ENCODE data around the gene CCDC127. TPM values are rescaled to one million over a fixed set of nuclear protein-coding genes. Genes with fewer than 3 reads are reported as not detected.

Gene CCDC127
- total RNA-seq, 4 donors from 2014 or later: 4.1 to 9.0 (median 7.2) TPM

DNA sequence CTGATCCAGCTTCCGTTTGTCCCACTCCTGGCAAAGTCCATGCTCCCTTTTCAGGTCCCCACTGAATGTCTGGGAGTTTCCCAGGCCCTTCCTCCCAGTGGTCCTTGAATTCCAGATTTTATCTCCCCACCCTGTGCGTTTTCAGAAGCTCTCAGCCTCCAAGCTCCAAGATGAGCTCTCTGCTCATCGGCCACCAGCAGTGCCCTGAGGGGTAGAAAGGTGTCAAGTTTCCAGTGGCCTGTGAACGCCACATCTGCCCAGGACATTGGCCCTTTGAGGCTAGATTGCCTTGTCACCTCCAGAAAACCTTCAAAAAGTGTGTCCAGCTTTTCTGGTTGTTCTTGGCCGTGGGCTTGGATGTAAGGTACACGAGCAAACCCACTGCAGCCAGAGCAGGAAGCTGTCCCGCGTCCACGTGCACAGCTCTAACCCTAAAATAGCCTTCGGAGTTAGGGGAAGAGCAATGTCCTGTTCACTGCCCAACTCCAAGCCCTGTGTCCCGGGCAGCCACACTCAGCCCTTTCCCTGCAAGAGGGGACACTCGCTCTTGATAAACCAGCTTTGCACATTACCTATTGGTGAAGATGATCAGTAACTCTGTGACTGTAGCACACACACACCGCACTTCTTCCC is 37.6 kb downstream of the CCDC127 start:
- Histone ChIP-seq H3K9me3 (no peaks in the 10 kb centered on the region), H3K27ac (no peak overlapping the region), H3K27me3 (no peaks in the 10 kb centered on the region), H3K36me3 (no peaks in the 10 kb centered on the region), H3K4me3 (no peak overlapping the region), H3K4me1 (no peaks in the 10 kb centered on the region)
- DNase-seq: no peak
- no peak for TF ChIP-seq POLR2A (IDR thresholded peaks at IDR 0.05)
- TF ChIP-seq, protein P1, sequence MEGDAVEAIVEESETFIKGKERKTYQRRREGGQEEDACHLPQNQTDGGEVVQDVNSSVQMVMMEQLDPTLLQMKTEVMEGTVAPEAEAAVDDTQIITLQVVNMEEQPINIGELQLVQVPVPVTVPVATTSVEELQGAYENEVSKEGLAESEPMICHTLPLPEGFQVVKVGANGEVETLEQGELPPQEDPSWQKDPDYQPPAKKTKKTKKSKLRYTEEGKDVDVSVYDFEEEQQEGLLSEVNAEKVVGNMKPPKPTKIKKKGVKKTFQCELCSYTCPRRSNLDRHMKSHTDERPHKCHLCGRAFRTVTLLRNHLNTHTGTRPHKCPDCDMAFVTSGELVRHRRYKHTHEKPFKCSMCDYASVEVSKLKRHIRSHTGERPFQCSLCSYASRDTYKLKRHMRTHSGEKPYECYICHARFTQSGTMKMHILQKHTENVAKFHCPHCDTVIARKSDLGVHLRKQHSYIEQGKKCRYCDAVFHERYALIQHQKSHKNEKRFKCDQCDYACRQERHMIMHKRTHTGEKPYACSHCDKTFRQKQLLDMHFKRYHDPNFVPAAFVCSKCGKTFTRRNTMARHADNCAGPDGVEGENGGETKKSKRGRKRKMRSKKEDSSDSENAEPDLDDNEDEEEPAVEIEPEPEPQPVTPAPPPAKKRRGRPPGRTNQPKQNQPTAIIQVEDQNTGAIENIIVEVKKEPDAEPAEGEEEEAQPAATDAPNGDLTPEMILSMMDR (IDR thresholded peaks at IDR 0.05): no peak

DNA sequence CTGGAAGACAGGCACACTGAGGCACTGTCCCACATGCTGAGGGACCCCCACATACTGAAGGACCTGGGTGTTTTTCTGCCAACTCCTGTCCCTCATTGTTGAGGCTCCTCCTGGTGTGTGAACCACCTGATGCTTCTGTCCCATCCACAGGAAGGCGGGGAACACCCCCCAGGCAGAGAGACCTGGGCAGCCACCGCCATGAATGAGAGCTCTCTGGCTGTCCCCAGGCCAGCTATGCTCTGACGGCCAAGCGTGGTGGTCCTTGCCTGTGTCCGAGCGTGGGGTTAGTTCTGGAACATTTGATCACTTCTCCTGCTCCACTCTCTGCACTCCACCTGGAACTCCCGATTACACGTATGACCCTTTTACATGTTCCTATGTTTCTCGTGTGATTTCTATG is 38.6 kb downstream of the CCDC127 start:
- Histone ChIP-seq H3K9me3 (no peaks in the 10 kb centered on the region), H3K27ac (no peak overlapping the region), H3K4me3 (no peak overlapping the region), H3K27me3 (no peaks in the 10 kb centered on the region), H3K36me3 (no peaks in the 10 kb centered on the region), H3K4me1 (no peaks in the 10 kb centered on the region)
- TF ChIP-seq, protein P1 (IDR thresholded peaks at IDR 0.05): no peak
- no peak for TF ChIP-seq POLR2A (IDR thresholded peaks at IDR 0.05)
- DNase-seq: no peak

DNA sequence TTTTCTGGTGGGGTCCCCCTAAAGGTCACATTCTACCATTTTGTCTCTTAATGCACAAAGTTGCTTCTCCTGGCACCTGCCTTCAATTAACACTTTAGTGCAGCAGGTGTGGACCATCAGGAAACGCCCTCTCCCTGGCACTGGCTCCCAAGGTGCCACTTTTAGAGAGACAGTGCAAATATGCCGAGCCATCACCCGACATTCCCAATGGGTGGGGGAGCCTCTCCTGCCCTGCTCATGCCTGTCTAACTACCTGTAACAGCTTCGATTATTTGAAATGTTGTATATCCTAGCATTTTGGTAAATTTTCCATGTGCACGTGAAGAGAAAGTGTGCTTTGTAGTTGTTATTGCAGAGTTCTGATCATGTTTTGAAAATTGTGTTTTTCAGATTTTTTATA is 39.8 kb downstream of the CCDC127 start:
- no peak for DNase-seq
- Histone ChIP-seq H3K4me3 (no peak overlapping the region), H3K4me1 (no peaks in the 10 kb centered on the region), H3K27me3 (no peaks in the 10 kb centered on the region), H3K27ac (no peak overlapping the region), H3K36me3 (no peaks in the 10 kb centered on the region), H3K9me3 (no peaks in the 10 kb centered on the region)
- TF ChIP-seq, protein P1 (IDR thresholded peaks at IDR 0.05): no peak
- TF ChIP-seq POLR2A (IDR thresholded peaks at IDR 0.05): no peak

DNA sequence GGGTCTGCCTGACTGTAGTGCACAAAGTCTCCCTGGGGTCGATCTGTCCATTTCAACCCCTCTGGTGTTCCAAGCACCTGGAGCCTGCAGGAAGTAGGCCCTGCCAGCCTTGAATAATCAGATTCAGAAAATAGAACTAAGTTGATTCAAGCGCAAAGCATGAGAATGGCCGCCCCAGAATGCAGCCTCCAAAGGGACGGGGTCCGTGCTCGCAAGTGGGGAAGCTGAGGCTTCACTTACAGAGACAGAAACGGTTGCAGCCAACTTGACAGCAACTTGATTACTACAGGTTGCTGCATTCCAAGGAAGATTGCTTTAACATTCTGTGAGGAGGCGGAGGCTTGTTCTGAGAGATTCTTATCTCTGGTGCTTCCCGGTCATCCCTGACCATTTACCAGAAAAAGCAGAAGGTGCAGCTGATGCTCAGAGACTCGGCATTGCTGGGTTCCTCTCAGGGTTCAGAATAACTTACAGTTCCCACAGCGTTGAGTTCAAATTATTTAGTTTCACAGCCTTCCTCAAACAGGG is 41.6 kb downstream of the CCDC127 start:
- Histone ChIP-seq H3K4me1 (no peaks in the 10 kb centered on the region), H3K36me3 (no peaks in the 10 kb centered on the region), H3K27ac (no peak overlapping the region), H3K27me3 (no peaks in the 10 kb centered on the region), H3K4me3 (no peak overlapping the region), H3K9me3 (no peaks in the 10 kb centered on the region)
- DNase-seq: no peak
- TF ChIP-seq, protein P1 (IDR thresholded peaks at IDR 0.05): no peak
- no peak for TF ChIP-seq POLR2A (IDR thresholded peaks at IDR 0.05)

DNA sequence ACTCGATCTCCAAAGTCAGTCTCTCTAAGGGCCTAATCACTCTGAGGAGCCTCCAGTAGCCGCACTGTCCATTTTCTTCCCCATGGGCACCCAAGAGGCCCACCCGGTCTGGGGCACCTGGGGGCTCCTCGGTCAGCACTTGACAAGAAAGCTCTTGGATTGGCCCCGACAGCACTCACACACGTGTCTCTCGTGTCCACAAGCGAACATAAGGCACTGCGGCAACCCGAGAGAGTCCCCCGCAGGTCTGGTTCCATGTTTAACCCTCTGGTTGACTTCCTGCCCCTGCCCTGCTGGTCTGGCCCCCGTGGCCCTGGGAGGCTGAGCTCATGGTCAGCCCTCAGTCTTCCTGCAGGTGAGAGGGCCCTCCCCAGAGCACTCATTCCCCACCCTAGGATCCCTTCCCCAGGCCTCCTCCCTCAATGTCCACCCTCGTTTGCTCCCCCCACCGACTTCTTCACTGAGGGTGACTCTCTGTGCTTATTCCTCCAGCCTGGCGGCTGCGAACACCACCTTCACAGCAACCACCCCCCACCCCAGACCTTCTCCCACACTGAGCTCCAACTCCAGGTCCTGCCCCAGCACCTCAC is 43.0 kb downstream of the CCDC127 start:
- Histone ChIP-seq H3K36me3 (no peaks in the 10 kb centered on the region), H3K4me3 (no peak overlapping the region), H3K27ac (no peak overlapping the region), H3K27me3 (no peaks in the 10 kb centered on the region), H3K9me3 (no peaks in the 10 kb centered on the region), H3K4me1 (no peaks in the 10 kb centered on the region)
- TF ChIP-seq, protein P1 (IDR thresholded peaks at IDR 0.05): no peak
- TF ChIP-seq POLR2A (IDR thresholded peaks at IDR 0.05): no peak
- DNase-seq: no peak

All from Peyer's patch (tissue), 4 donors.